ENCODE results near the gene ADAMTS17.

ADAMTS17 gene

GRCh38 chr15:100170291-100171210 is 171.2 kb downstream of the ADAMTS17 start:
- no peak for DNase-seq (ENCODE audit: low spot score)

GRCh38 chr15:100169615-100170290 is 172.0 kb downstream of the ADAMTS17 start:
- DNase-seq (ENCODE audit: low spot score) = no peak

GRCh38 chr15:100168787-100169186 is 173.0 kb downstream of the ADAMTS17 start:
- DNase-seq (ENCODE audit: low spot score) = no peak

- no peak for DNase-seq (ENCODE audit: low spot score)
These were observed 173.8 kb downstream of the ADAMTS17 start for GRCh38 chr15:100167884-100168375.

GRCh38 chr15:100166313-100166712 is 175.5 kb downstream of the ADAMTS17 start:
- no peak for DNase-seq (ENCODE audit: low spot score)

- DNase-seq (ENCODE audit: low spot score) = no peak
These were observed 177.8 kb downstream of the ADAMTS17 start for GRCh38 chr15:100163961-100164360.

GRCh38 chr15:100160953-100161352 is 180.8 kb downstream of the ADAMTS17 start:
- DNase-seq (ENCODE audit: low spot score) = no peak

GRCh38 chr15:100159436-100159835 is 182.3 kb downstream of the ADAMTS17 start:
- no peak for DNase-seq (ENCODE audit: low spot score)

- no peak for DNase-seq (ENCODE audit: low spot score)
These were observed 183.4 kb downstream of the ADAMTS17 start for GRCh38 chr15:100158356-100158755.

- no peak for DNase-seq (ENCODE audit: low spot score)
These were observed 185.6 kb downstream of the ADAMTS17 start for GRCh38 chr15:100156201-100156600.

- DNase-seq (ENCODE audit: low spot score) = no peak
These were observed 187.4 kb downstream of the ADAMTS17 start for GRCh38 chr15:100154338-100154737.

GRCh38 chr15:100152463-100152862 is 189.3 kb downstream of the ADAMTS17 start:
- DNase-seq (ENCODE audit: low spot score) = no peak

GRCh38 chr15:100150906-100151305 is 190.9 kb downstream of the ADAMTS17 start:
- no peak for DNase-seq (ENCODE audit: low spot score)

GRCh38 chr15:100147828-100148227 is 193.9 kb downstream of the ADAMTS17 start:
- no peak for DNase-seq (ENCODE audit: low spot score)

GRCh38 chr15:100143378-100143777 is 198.4 kb downstream of the ADAMTS17 start:
- no peak for DNase-seq (ENCODE audit: low spot score)

GRCh38 chr15:100141311-100142001 is 200.3 kb downstream of the ADAMTS17 start:
- DNase-seq (ENCODE audit: low spot score) = no peak

- DNase-seq (ENCODE audit: low spot score) = no peak
These were observed 201.1 kb downstream of the ADAMTS17 start for GRCh38 chr15:100140527-100141308.

GRCh38 chr15:100134586-100134985 is 207.2 kb downstream of the ADAMTS17 start:
- DNase-seq (ENCODE audit: low spot score) = no peak

- DNase-seq (ENCODE audit: low spot score) = no peak
These were observed 207.6 kb downstream of the ADAMTS17 start for GRCh38 chr15:100134089-100134583.

GRCh38 chr15:100133001-100133400 is 208.8 kb downstream of the ADAMTS17 start:
- DNase-seq (ENCODE audit: low spot score) = no peak

- DNase-seq (ENCODE audit: low spot score) = no peak
These were observed 209.5 kb downstream of the ADAMTS17 start for GRCh38 chr15:100132309-100132708.

Data from CD4-positive, alpha-beta T cell treated with Interleukin-15 for 4 hours (primary cell).